Kasumi-1 (cell line): ENCODE data around the gene SBNO2.
"Not testable (repeated sequence)": the region's sequence is repeated elsewhere in the genome, so short reads cannot be mapped to it uniquely, and the experiment has no call there.

Source experiments
- DNase-seq, 2 experiments: peaks; one replicate each; lab custom pipeline; 2025; lab: John Stamatoyannopoulos, UW

Gene SBNO2

GRCh38 chr19:1173845-1174809 is at the start of gene SBNO2:
Gene SBNO2, minus strand, starts transcription at chr19:1174268. Its CDS starts 19,992 bp downstream, at chr19:1154276.
- DNase-seq: peak; percentile 58 to 66

DNA sequence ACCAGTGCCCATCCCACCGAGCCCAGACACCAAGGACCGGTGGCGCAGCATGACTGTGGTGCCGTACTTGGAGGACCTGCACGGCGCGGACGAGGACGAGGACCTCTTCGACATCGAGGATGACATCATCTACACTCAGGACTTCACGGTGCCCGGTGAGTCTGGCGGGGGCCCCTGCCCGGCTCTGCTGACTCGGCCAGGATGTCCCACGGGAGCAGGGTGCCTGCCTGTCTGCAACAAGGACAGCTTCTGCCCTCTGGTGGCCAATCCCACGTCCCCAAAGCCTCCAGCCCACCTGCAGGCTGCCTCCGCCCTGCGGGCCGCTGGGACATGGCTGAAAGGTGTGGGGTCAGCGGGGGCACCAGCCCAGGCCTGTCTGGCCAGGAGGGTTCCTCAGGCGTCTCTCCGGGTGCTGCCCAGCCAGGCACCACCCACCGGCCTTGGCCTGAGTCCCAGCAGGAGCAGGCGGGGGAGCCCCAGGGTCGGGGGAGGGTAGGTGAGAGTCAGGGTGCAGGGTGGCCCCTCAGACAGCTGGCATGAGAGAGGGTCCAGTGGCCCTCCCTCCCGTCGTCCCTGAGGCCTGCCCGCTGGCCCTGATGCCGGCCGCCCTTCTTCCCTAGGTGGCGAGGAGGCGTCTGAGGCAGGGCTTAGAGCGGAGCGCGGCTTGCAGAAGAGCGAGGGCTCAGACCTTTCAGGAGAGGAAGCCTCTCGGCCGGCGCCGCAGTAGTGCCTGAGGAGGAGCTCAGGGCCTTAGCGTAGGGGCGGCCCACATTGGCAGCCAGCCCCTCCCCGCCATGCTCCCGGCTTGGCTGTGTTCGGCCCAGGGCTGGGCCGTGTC is 49.2 kb upstream of the SBNO2 start:
- DNase-seq: no peak

DNA sequence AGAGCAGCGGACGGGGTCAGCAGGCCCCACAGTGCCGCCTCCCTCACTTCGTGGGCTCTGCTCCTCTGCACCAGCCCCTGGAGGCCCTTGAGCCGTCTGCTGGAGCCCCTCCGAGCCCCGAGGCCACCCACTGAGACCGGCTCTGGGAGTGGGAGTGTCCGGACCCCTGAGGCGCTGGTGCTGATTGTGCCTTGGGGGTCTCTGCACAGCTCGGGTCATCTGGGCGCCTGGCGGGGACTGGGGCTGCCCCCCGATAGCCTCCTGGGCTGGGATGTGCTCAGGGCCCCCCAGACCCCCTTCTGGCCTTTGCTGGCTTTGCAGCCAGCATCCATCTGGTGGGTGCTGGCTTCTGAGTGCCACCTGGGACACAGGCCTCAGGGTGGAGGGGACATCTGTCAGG is 48.3 kb upstream of the SBNO2 start:
- DNase-seq: no peak

GRCh38 chr19:1221904-1222255 is 47.8 kb upstream of the SBNO2 start:
- DNase-seq: no peak

- DNase-seq: no peak
These were observed 47.2 kb upstream of the SBNO2 start for GRCh38 chr19:1220976-1221903.

GRCh38 chr19:1220477-1220930 is 46.4 kb upstream of the SBNO2 start:
- no peak for DNase-seq

- no peak for DNase-seq
These were observed 45.9 kb upstream of the SBNO2 start for GRCh38 chr19:1219786-1220476.

GRCh38 chr19:1218751-1219567 is 44.9 kb upstream of the SBNO2 start:
- no peak for DNase-seq

DNA sequence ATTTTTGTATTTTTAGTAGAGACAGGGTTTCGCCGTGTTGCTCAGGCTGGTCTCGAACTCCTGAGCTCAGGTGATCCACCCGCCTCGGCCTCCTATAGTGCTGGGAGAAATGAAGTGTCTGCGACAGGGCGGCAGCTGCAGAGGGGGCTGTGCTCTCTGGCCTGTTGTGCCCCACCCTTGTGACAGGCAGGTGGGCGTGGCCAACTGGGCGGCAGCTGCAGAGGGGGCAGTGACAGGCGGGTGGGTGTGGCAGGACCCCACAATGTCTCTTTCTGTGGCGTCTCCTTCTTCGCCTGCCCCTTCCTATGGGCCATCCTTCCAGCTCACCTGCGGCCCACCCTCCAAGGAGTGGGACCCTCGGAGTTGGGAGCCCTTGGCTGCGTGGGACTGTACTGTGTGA is 43.3 kb upstream of the SBNO2 start:
- DNase-seq: no peak

GRCh38 chr19:1216756-1217155 is 42.7 kb upstream of the SBNO2 start:
- DNase-seq: no peak

DNA sequence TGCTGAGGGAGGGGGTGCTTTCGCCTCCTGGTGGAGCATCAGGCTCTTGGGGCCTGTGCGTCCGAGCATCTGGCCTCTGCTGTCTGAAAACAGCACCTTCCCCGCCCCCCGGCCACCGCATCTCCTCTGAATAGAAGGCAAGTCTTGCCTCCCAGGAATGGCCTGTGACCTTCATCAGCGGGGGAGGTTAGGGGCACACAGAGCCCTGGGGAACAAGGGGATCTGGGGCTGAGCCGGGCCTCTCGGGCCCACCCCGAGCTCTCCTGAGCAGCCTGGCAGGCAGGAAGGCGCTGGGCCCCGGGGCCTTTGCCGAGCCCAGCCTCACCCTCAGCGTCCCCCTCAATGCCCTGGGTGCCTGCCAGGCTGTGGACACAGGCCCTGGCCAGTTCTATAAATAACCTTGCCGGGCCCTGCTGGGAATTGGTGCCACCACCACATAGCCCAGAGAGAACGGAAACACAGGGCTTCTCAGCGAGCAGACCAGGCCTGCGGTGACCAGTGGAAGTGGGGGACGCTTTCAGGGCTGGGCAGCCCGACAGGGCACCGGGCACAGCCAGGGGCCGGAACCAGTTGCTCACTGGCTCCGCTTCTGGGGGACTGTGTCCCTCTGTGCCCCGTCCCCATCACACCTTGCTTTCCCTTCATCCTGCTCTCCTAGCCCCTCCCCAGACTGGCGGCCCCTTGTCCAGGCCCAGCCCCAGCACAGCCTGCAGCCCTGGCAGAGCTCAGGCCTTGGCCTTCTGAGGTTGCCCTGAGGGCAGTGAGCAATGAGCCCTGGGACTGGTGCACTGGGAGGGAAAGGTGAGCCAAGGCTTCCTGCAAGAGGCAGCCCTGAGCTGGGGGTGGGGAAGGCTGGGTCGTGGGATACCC is 41.0 kb upstream of the SBNO2 start:
- DNase-seq: no peak

DNA sequence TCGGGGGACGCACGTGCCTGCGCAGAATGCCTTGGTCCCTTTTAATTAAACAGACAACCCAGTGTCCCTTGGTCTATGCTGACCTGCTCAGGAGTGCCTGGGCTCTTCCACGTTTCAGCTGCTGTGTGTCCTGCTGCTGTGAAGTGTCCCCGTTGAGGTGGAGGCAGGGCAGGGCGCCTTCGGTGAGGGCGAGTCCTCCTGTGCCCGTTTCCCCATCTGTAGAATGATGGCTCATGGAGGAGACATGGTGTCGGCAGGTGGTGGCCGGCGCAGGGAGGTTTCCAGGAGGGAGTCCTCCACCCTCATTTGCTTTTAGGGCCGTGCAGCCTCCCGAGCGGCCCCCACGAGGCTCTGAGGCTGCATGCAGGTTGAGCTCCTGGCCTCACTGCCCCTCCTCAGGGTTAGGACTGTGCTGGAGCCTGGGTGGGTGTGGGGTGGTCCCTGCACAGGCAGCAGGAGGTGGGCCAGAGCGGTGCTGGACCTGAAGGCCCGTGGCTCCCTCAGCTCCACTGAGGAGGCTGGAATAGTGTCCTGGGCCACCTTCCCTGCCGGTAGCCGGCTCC is 40.3 kb upstream of the SBNO2 start:
- no peak for DNase-seq

DNA sequence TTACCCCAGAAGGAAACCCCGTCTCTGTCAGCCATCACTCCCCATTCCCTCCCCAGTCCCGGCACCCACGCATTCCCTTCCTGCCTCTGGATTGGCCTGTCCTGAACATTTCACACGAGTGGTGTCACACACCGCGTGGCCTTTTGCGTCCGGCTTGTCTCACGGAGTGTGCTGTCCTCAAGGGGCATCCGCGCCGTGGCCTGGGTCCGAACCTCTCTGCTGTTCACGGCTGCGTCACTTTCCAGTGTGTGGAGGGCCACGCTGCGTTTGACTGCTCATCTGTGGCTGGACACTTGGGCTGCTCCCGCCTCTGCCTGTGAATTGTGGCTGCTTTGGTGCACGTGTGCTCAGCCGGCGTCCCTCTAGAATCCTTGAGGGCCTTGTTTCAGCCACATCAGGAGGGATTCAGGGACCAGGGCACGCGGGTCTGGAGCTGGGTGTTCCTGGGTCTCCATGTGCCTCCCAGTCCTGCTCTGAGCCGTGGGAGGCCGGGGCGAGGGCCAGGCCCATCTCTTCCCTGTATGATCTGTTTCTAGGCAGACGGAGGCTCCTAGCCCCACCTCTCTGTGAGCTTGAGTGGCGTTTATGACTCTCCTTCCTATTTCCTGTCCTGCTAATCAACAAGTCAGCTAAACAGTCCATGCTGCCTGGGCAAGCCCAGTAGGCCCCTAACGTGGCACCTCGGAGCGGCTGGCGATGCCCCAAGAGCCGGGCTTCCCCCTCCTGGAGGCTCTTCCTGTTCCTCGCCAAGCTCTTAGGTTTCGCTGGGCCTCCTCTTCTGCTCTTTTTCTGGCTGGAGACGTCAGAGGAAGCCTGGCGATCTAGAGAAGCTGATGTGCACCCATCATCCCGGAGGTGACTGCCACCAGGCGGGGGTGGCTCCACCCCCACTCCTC is 39.6 kb upstream of the SBNO2 start:
- peak; percentile 87 to 88 for DNase-seq

DNA sequence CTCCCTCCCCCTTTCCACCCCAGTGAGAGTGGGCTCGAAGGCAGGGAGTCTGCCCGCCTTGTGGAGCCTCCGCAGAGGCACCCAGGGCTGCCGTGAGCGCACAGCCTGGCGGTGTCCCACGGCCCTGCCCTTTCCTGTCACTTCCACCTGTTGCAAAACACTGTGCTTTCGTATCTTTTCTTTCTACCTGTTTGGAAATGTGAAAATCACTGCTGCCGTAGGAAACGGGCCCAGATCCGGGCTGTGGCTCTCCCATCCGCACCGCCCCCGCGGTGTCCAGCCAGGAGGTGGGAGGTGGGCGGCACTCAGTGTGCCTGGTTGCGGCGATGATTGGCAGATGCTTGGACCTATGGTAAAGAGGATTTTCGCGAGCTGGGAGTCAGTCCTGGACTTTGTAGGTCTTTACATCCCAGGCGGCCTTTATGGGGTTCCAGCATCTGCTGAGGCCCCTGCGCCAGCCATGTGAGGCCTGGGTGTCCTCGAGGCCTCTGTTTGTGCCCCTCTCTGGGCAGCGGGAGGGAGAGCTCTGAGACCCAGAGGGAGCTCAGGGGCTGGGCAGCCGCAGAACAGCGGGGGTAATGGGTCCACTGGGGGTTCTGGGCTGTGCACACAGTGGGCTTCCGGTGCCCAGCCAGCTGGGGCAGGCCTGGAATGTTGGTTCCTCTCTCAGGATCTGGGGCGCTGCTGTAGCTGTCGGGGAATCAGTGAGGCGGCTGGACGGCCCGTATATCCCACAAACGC is 37.6 kb upstream of the SBNO2 start:
- DNase-seq: no peak

DNA sequence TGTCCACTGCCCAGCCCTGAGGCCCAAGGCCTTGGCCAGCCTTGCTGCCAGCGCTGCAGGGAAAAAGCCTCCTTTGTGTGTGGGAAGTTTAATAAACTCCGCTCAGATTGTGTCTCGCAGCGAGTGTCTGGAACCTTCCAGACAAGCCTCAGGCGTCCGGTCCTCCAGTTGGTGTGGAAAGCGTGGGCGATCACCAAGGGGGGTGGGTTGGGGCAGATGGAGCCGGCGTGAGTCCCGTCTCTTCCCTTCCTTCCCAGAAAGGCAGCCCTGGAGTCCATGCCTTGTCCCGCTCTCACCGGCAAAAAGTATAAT is 36.1 kb upstream of the SBNO2 start:
- DNase-seq: no peak

GRCh38 chr19:1208830-1209229 is 34.8 kb upstream of the SBNO2 start:
- not testable (repeated sequence) for DNase-seq

DNA sequence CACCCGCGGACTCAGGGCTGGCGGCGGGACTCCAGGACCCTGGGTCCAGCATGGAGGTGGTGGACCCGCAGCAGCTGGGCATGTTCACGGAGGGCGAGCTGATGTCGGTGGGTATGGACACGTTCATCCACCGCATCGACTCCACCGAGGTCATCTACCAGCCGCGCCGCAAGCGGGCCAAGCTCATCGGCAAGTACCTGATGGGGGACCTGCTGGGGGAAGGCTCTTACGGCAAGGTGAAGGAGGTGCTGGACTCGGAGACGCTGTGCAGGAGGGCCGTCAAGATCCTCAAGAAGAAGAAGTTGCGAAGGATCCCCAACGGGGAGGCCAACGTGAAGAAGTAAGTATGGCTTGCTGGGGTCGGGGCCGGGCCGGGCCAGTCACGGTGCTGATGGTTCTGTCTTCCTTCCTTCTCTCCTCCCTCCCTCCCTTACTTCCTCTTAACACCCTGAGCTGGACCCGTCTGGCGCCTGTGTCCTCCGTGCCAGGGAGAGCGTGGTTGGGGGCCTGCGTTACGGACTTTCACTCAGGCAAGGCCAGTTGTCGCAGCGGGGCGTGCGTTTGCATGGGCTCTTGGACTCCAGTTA is 32.9 kb upstream of the SBNO2 start:
- DNase-seq: peak; percentile 67 to 73
